Endodermal cell (in vitro differentiated cells): ENCODE results near the gene ASCC3. TPM values are rescaled to one million over a fixed set of nuclear protein-coding genes. Genes with fewer than 3 reads are reported as not detected.

ENCODE experiments used
- DNase-seq: peaks from one replicate; pipeline ENCODE4 v3.0.0-alpha.2; 2017
- H3K27ac ChIP-seq: 2 replicates; pipeline ENCODE4 v1.5.1; 2013; ENCODE audit warnings: mild to moderate bottlenecking, low read depth, low read length, moderate library complexity
- H3K27me3 ChIP-seq: 2 replicates; pipeline ENCODE4 v1.6.1; 2013; ENCODE audit warnings: mild to moderate bottlenecking, low read length, moderate library complexity; ENCODE audit not compliant: insufficient read depth, control insufficient read depth, poor library complexity, severe bottlenecking
- H3K36me3 ChIP-seq: 2 replicates; pipeline ENCODE4 v1.7.0; 2013; ENCODE audit warnings: mild to moderate bottlenecking, low read length, moderate library complexity; ENCODE audit not compliant: control insufficient read depth, insufficient read depth
- H3K4me1 ChIP-seq: one replicate; pipeline ENCODE4 v1.7.0; 2013; ENCODE audit warnings: low read length; ENCODE audit not compliant: control insufficient read depth, insufficient read depth
- H3K4me3 ChIP-seq: 2 replicates; pipeline ENCODE4 v1.5.1; 2013; ENCODE audit warnings: mild to moderate bottlenecking, low read length, moderate library complexity
- H3K9ac ChIP-seq: 2 replicates; pipeline ENCODE4 v1.6.1; 2013; ENCODE audit warnings: mild to moderate bottlenecking, low read length, moderate library complexity; ENCODE audit not compliant: poor library complexity, severe bottlenecking; ENCODE audit errors: extremely low read depth
- H3K9me3 ChIP-seq: 2 replicates; pipeline ENCODE4 v1.6.1; 2013; ENCODE audit warnings: mild to moderate bottlenecking, low read length, moderate library complexity; ENCODE audit not compliant: control insufficient read depth
- H3K27ac Mint-ChIP-seq: 2 replicates; pipeline ENCODE4 v1.8.0; 2020; ENCODE audit warnings: mixed read lengths
- H3K27me3 Mint-ChIP-seq: 2 replicates; pipeline ENCODE4 v1.8.0; 2021; ENCODE audit warnings: mild to moderate bottlenecking, mixed read lengths; ENCODE audit not compliant: insufficient read depth
- H3K36me3 Mint-ChIP-seq: 2 replicates; pipeline ENCODE4 v1.8.0; 2020; ENCODE audit warnings: low read depth, mixed read lengths
- H3K4me1 Mint-ChIP-seq: 2 replicates; pipeline ENCODE4 v1.8.0; 2020; ENCODE audit warnings: mixed read lengths
- H3K4me3 Mint-ChIP-seq: 2 replicates; pipeline ENCODE4 v1.8.0; 2020; ENCODE audit warnings: mild to moderate bottlenecking, moderate library complexity, mixed read lengths
- H3K9me3 Mint-ChIP-seq: 2 replicates; pipeline ENCODE4 v1.8.0; 2020; ENCODE audit warnings: mild to moderate bottlenecking, mixed read lengths
- WGBS, 2 experiments: methylation state at CpG; one replicate each; pipeline versions ENCODE4 v1.1.5 to v1.1.7; 2013; ENCODE audit warnings: missing lambda C conversion rate in 2 of 2, mixed read lengths in 1 of 2; ENCODE audit not compliant: insufficient coverage in 1 of 2, insufficient read length in 1 of 2; 5-methylcytosine and 5-hydroxymethylcytosine counted together
- total RNA-seq, 2 donors: library from RNA; stranded (reverse); fragmentation: NEBNext Ultra II Directional in 1 of 2; extraction: Animal tissue kit (Norgen Biotek cat#: 25700) in 1 of 2; gene quantifications; 2 replicates in 1 of 2; 3 replicates in 1 of 2; pipeline ENCODE4 v1.2.1, GENCODE V29; 2021
- TF ChIP-seq, protein P1 (sequence below): fragments of 200-600 bp; sonication (generic); conservative IDR thresholded peaks from 2 replicates; pipeline ENCODE4 v1.5.0; 2021; ENCODE audit warnings: antibody characterized with exemption, mild to moderate bottlenecking

The ASCC3 gene
- total RNA-seq, 2 donors from 2014 or later: 40.0 to 41.1 TPM

DNA sequence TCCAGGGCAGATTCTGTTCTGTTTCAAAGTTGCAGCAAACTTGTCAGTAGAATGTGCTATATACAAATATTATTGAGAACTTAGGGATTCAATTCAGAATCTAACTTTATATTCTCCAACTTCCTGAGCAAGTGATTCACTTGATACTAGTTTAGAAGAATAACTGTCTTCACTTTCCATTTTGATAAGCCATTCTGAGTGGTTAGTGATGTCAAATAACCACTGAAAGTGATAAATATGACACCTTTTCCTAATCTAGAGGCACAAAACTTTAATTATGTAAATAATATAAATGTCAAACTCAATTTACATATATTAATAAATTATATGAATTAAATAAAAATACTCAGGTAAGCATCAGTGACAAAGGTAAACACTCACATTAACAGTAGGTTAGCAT lies 395.9 kb downstream of the ASCC3 start:
- no peak overlapping the region for H3K9ac ChIP-seq
- TF ChIP-seq, protein P1, sequence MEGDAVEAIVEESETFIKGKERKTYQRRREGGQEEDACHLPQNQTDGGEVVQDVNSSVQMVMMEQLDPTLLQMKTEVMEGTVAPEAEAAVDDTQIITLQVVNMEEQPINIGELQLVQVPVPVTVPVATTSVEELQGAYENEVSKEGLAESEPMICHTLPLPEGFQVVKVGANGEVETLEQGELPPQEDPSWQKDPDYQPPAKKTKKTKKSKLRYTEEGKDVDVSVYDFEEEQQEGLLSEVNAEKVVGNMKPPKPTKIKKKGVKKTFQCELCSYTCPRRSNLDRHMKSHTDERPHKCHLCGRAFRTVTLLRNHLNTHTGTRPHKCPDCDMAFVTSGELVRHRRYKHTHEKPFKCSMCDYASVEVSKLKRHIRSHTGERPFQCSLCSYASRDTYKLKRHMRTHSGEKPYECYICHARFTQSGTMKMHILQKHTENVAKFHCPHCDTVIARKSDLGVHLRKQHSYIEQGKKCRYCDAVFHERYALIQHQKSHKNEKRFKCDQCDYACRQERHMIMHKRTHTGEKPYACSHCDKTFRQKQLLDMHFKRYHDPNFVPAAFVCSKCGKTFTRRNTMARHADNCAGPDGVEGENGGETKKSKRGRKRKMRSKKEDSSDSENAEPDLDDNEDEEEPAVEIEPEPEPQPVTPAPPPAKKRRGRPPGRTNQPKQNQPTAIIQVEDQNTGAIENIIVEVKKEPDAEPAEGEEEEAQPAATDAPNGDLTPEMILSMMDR: no peak
- Mint-ChIP-seq H3K27ac (no peak overlapping the region), H3K27me3 (no peaks in the 10 kb centered on the region), H3K36me3 (no peaks in the 10 kb centered on the region), H3K4me1 (no peaks in the 10 kb centered on the region), H3K9me3 (peaks cover 2% of the 10 kb centered on the region), H3K4me3 (no peak overlapping the region)
- H3K4me3 ChIP-seq: no peak overlapping the region
- H3K27ac ChIP-seq: no peak overlapping the region
- no peaks in the 10 kb centered on the region for H3K36me3 ChIP-seq
- H3K9me3 ChIP-seq: no peaks in the 10 kb centered on the region
- no peaks in the 10 kb centered on the region for H3K27me3 ChIP-seq
- DNase-seq: no peak
- no peaks in the 10 kb centered on the region for H3K4me1 ChIP-seq

- Histone ChIP-seq H3K9ac (no peak overlapping the region), H3K27ac (no peak overlapping the region), H3K9me3 (no peaks in the 10 kb centered on the region), H3K4me3 (no peak overlapping the region), H3K27me3 (no peaks in the 10 kb centered on the region), H3K4me1 (no peaks in the 10 kb centered on the region), H3K36me3 (no peaks in the 10 kb centered on the region)
- Mint-ChIP-seq H3K4me1 (no peaks in the 10 kb centered on the region), H3K27me3 (no peaks in the 10 kb centered on the region), H3K36me3 (no peaks in the 10 kb centered on the region), H3K27ac (no peak overlapping the region), H3K4me3 (no peak overlapping the region), H3K9me3 (no peaks in the 10 kb centered on the region)
- DNase-seq: no peak
- WGBS, 2 experiments: 92 to 100% methylated on average over 3 to 5 of the region's 5 CpGs
- TF ChIP-seq, protein P1: no peak
Observed at GRCh38 chr6:100484474-100484873, 396.7 kb downstream of the ASCC3 start.

DNA sequence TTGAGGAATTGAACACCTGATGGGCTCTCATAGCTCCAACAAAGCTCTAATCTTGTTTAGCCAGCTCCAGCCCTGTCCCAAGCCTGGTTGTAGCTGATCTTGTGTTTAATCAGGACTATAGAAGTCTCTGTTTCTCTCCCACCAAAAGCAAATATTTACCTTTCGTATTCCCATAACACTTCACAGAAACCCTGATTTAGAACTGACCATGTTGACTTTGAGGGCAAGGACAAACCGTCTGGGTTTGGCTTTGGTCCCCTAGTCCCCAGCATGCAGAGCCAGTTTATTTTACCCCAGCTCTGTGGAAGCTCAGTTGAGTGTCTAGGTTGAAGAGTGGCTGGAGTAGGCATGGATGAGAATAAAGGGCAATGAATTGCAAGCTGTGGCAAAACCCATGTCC lies 398.4 kb downstream of the ASCC3 start:
- no peak overlapping the region for H3K4me3 Mint-ChIP-seq
- Histone ChIP-seq H3K9me3 (no peaks in the 10 kb centered on the region), H3K4me3 (no peak overlapping the region), H3K27me3 (no peaks in the 10 kb centered on the region), H3K9ac (no peak overlapping the region), H3K27ac (no peak overlapping the region), H3K4me1 (no peaks in the 10 kb centered on the region), H3K36me3 (no peaks in the 10 kb centered on the region)
- no peaks in the 10 kb centered on the region for H3K9me3 Mint-ChIP-seq
- no peaks in the 10 kb centered on the region for H3K36me3 Mint-ChIP-seq
- H3K27ac Mint-ChIP-seq: no peak overlapping the region
- WGBS, 2 experiments: 63 to 85% methylated on average over 1 to 2 of the region's 2 CpGs
- H3K27me3 Mint-ChIP-seq: no peaks in the 10 kb centered on the region
- TF ChIP-seq, protein P1: no peak
- no peak for DNase-seq
- no peaks in the 10 kb centered on the region for H3K4me1 Mint-ChIP-seq
